ENCODE measurements around the gene DENND6B. TPM values are rescaled to one million over a fixed set of nuclear protein-coding genes. Genes with fewer than 3 reads are reported as not detected.

Gene DENND6B
- total and polyA plus RNA-seq, 2 donors (not counting 1 experiment from before 2014, with no cell fraction given): 2.8 to 10.3 TPM

GRCh38 chr22:50259302-50259701 is 67.5 kb downstream of the DENND6B start:
- ATAC-seq (ENCODE audit: low read depth) (no peak), DNase-seq (no peak)
- intact Hi-C loops (cut with micrococcal nuclease): no loop called here
- no peaks in the 10 kb centered on the region for H4K20me1 ChIP-seq (ENCODE audit: control insufficient read depth, insufficient read depth, low read length, poor library complexity, severe bottlenecking)
- no peaks in the 10 kb centered on the region for H3K9me3 Mint-ChIP-seq (ENCODE audit: insufficient read depth)
- H3K4me2 ChIP-seq (replicated peaks; ENCODE audit: low read depth, low read length, poor library complexity, severe bottlenecking): no peak overlapping the region
- WGBS (ENCODE audit: insufficient coverage): 89% methylated on average over 14 of the region's 15 CpGs
- ChIA-PET CTCF (no interaction called here), POLR2A (no interaction called here)
- peaks cover 10% of the 10 kb centered on the region for H3K27me3 Mint-ChIP-seq
- H3K79me2 ChIP-seq (ENCODE audit: control insufficient read depth, insufficient read depth, low read length): no peaks in the 10 kb centered on the region
- no peak overlapping the region for H3K27ac Mint-ChIP-seq
- no peaks in the 10 kb centered on the region for H3K9me3 ChIP-seq (ENCODE audit: control extremely low read depth in 1 of 3, control insufficient read depth in 2 of 3, insufficient read depth in 1 of 3, low read length in 2 of 3)
- peaks cover 13% of the 10 kb centered on the region for H3K4me1 Mint-ChIP-seq
- H3K4me1 ChIP-seq (ENCODE audit: control insufficient read depth in 2 of 2, insufficient read depth in 2 of 2, low read length in 2 of 2): peaks cover 17 to 21% of the 10 kb centered on the region in 2 donors
- H3K9ac ChIP-seq (ENCODE audit: low read length): no peak overlapping the region
- no peak overlapping the region for H3K27ac ChIP-seq (ENCODE audit: low read length in 2 of 2)
- peaks cover 0 to 31% (median 8%) of the 10 kb centered on the region in 4 experiments for H3K27me3 ChIP-seq (replicated peaks in 1 of 4; ENCODE audit: control extremely low read depth in 1 of 4, control insufficient read depth in 3 of 4, insufficient read depth in 4 of 4, low read length in 3 of 4)
- H3K4me3 ChIP-seq (ENCODE audit: control extremely low read depth in 1 of 5, extremely low read depth in 1 of 5, insufficient read depth in 1 of 5, low read depth in 2 of 5, low read length in 4 of 5): no peak overlapping the region
- H3K4me3 Mint-ChIP-seq: peak overlapping the region; percentile 37
- no peaks in the 10 kb centered on the region for H3K36me3 ChIP-seq (replicated peaks in 1 of 2; ENCODE audit: control extremely low read depth in 1 of 2, control insufficient read depth in 1 of 2, extremely low read depth in 1 of 2, insufficient read depth in 2 of 2, low read length in 1 of 2)
- TF ChIP-seq CTCF (IDR thresholded peaks at IDR 0.05) (no peak), EZH2 (IDR thresholded peaks at IDR 0.05; ENCODE audit: borderline replicate concordance, insufficient read depth, low read depth, low read length, poor library complexity, severe bottlenecking) (no peak)
- no peak overlapping the region for H2AFZ ChIP-seq (ENCODE audit: insufficient read depth, low read depth, low read length, poor library complexity, severe bottlenecking)

Other genes with a start within 250 kb of the DENND6B start
- not detected in 2 replicates for gene MLC1, start 241.6 kb downstream of the DENND6B start, total RNA-seq
- gene MLC1, start 241.6 kb downstream of the DENND6B start, polyA plus RNA-seq: 0.27 and 0.34 TPM in 2 replicates
- not detected in 2 replicates for gene MOV10L1, start 237.0 kb downstream of the DENND6B start, total RNA-seq
- gene MOV10L1, start 237.0 kb downstream of the DENND6B start, polyA plus RNA-seq: not detected in 2 replicates
- gene PANX2, start 156.3 kb downstream of the DENND6B start, total RNA-seq: 0.53 and 0.59 TPM in 2 replicates
- 0.04 and 0.14 TPM in 2 replicates for gene PANX2, start 156.3 kb downstream of the DENND6B start, polyA plus RNA-seq
- 200 and 205 TPM in 2 replicates for gene TRABD, start 141.1 kb downstream of the DENND6B start, total RNA-seq
- gene TRABD, start 141.1 kb downstream of the DENND6B start, polyA plus RNA-seq: 164 and 179 TPM in 2 replicates
- gene SELENOO, start 126.0 kb downstream of the DENND6B start, total RNA-seq: 73.0 and 74.6 TPM in 2 replicates
- gene SELENOO, start 126.0 kb downstream of the DENND6B start, polyA plus RNA-seq: 62.1 and 68.8 TPM in 2 replicates
- gene TUBGCP6, start 82.0 kb downstream of the DENND6B start, total RNA-seq: 137 and 139 TPM in 2 replicates
- 174 and 178 TPM in 2 replicates for gene TUBGCP6, start 82.0 kb downstream of the DENND6B start, polyA plus RNA-seq
- 120 and 136 TPM in 2 replicates for gene HDAC10, start 75.7 kb downstream of the DENND6B start, total RNA-seq
- gene HDAC10, start 75.7 kb downstream of the DENND6B start, polyA plus RNA-seq: 187 and 241 TPM in 2 replicates
- gene MAPK12, start 65.3 kb downstream of the DENND6B start, total RNA-seq: 5.3 and 6.5 TPM in 2 replicates
- gene MAPK12, start 65.3 kb downstream of the DENND6B start, polyA plus RNA-seq: 7.5 and 7.8 TPM in 2 replicates
- 8.1 and 9.8 TPM in 2 replicates for gene MAPK11, start 56.6 kb downstream of the DENND6B start, total RNA-seq
- gene MAPK11, start 56.6 kb downstream of the DENND6B start, polyA plus RNA-seq: 7.8 and 9.9 TPM in 2 replicates
- gene PLXNB2, start 19.4 kb downstream of the DENND6B start, total RNA-seq: 30.3 and 31.4 TPM in 2 replicates
- 5.2 and 5.9 TPM in 2 replicates for gene PLXNB2, start 19.4 kb downstream of the DENND6B start, polyA plus RNA-seq
- gene PPP6R2, start 16.3 kb upstream of the DENND6B start, total RNA-seq: 98.7 and 101 TPM in 2 replicates
- 91.4 TPM in 2 replicates for gene PPP6R2, start 16.3 kb upstream of the DENND6B start, polyA plus RNA-seq
- 254 TPM in 2 replicates for gene SBF1, start 148.0 kb upstream of the DENND6B start, total RNA-seq
- 110 and 123 TPM in 2 replicates for gene SBF1, start 148.0 kb upstream of the DENND6B start, polyA plus RNA-seq
- gene ADM2, start 154.5 kb upstream of the DENND6B start, total RNA-seq: 2.6 and 3.7 TPM in 2 replicates
- 0.67 and 0.74 TPM in 2 replicates for gene ADM2, start 154.5 kb upstream of the DENND6B start, polyA plus RNA-seq
- not detected in 2 replicates for gene MIOX, start 159.8 kb upstream of the DENND6B start, total RNA-seq
- gene MIOX, start 159.8 kb upstream of the DENND6B start, polyA plus RNA-seq: 0.12 and 0.88 TPM in 2 replicates
- 128 and 132 TPM in 2 replicates for gene LMF2, start 180.7 kb upstream of the DENND6B start, total RNA-seq
- 316 and 396 TPM in 2 replicates for gene LMF2, start 180.7 kb upstream of the DENND6B start, polyA plus RNA-seq
- gene NCAPH2, start 181.2 kb upstream of the DENND6B start, total RNA-seq: 71.5 and 76.9 TPM in 2 replicates
- gene NCAPH2, start 181.2 kb upstream of the DENND6B start, polyA plus RNA-seq: 47.1 and 64.9 TPM in 2 replicates
- 1.1 TPM in 2 replicates for gene SCO2, start 198.6 kb upstream of the DENND6B start, total RNA-seq
- 14.2 and 15.4 TPM in 2 replicates for gene SCO2, start 198.6 kb upstream of the DENND6B start, polyA plus RNA-seq
- 45.1 and 47.7 TPM in 2 replicates for gene TYMP, start 203.0 kb upstream of the DENND6B start, total RNA-seq
- 43.6 and 45.8 TPM in 2 replicates for gene TYMP, start 203.0 kb upstream of the DENND6B start, polyA plus RNA-seq
- gene KLHDC7B, start 218.9 kb upstream of the DENND6B start, total RNA-seq: 4.2 and 6.2 TPM in 2 replicates
- gene KLHDC7B, start 218.9 kb upstream of the DENND6B start, polyA plus RNA-seq: 0.61 and 1.8 TPM in 2 replicates
- not detected in 2 replicates for gene SYCE3, start 235.9 kb upstream of the DENND6B start, total RNA-seq
- not detected in 2 replicates for gene SYCE3, start 235.9 kb upstream of the DENND6B start, polyA plus RNA-seq